Tibial nerve (tissue), 4 donors: ENCODE data around the gene C1QA. TPM values are rescaled to one million over a fixed set of nuclear protein-coding genes. Genes with fewer than 3 reads are reported as not detected.

ENCODE experiments used
- DNase-seq, 2 donors: peaks; one replicate each; pipeline ENCODE4 v3.0.0-alpha.2; 2019; ENCODE audit warnings: low spot score in 2 of 2
- H3K27ac ChIP-seq, 4 donors: fragments of 200-600 bp; sonication (generic) in 3 of 4; one replicate each; pipeline ENCODE4 v1.5.1; 2017 to 2019; ENCODE audit warnings: mild to moderate bottlenecking in 1 of 4
- H3K27me3 ChIP-seq, 2 donors: fragments of 200-600 bp; sonication (generic) in 1 of 2; one replicate each; pipeline versions ENCODE4 v1.5.1 to v1.6.0; 2017 to 2019
- H3K36me3 ChIP-seq, 3 donors: fragments of 200-600 bp; sonication (generic); one replicate each; pipeline ENCODE4 v1.5.1; 2018 to 2019
- H3K4me1 ChIP-seq, 4 donors: fragments of 200-600 bp; sonication (generic) in 3 of 4; one replicate each; pipeline ENCODE4 v1.5.1; 2017 to 2019
- H3K4me3 ChIP-seq, 4 donors: fragments of 200-600 bp; sonication (generic) in 3 of 4; one replicate each; pipeline ENCODE4 v1.5.1; 2017 to 2019; ENCODE audit warnings: mild to moderate bottlenecking in 1 of 4, moderate library complexity in 1 of 4
- H3K9me3 ChIP-seq, 4 donors: fragments of 200-600 bp; sonication (generic) in 3 of 4; one replicate each; pipeline ENCODE4 v1.5.1; 2017 to 2019
- EP300 ChIP-seq, 2 donors: sonication (generic); formaldehyde crosslinking; IDR thresholded peaks; one replicate each; pipeline ENCODE4 v1.6.1; 2017; ENCODE audit warnings: antibody characterized with exemption in 2 of 2, mild to moderate bottlenecking in 1 of 2
- POLR2A ChIP-seq, 2 donors: fragments of 450-650 bp; IDR thresholded peaks; one replicate each; pipeline ENCODE4 v1.6.1; 2017; ENCODE audit warnings: antibody characterized with exemption in 2 of 2, mild to moderate bottlenecking in 2 of 2, moderate library complexity in 2 of 2
- WGBS, 2 donors: methylation state at CpG; one replicate each; pipeline ENCODE4 v1.1.5; 2018; 5-methylcytosine and 5-hydroxymethylcytosine counted together
- total RNA-seq, 4 donors: library from RNA; depleted of rRNA; stranded (reverse); fragments of >200 nt; gene quantifications; one replicate each; pipeline ENCODE4 v1.1.0, GENCODE V29; 2016
- TF ChIP-seq, protein P1 (sequence below), 5 experiments: fragments of 200-600 bp in 3 of 5; fragments of 450-650 bp in 2 of 5; sonication (generic) in 3 of 5; IDR thresholded peaks; one replicate each; pipeline ENCODE4 v1.5.1; 2016 to 2019; ENCODE audit warnings: antibody characterized with exemption in 5 of 5, mild to moderate bottlenecking in 3 of 5, moderate library complexity in 2 of 5

Gene C1QA
- total RNA-seq, 4 donors from 2014 or later = 139 to 231 (median 182) TPM

DNA sequence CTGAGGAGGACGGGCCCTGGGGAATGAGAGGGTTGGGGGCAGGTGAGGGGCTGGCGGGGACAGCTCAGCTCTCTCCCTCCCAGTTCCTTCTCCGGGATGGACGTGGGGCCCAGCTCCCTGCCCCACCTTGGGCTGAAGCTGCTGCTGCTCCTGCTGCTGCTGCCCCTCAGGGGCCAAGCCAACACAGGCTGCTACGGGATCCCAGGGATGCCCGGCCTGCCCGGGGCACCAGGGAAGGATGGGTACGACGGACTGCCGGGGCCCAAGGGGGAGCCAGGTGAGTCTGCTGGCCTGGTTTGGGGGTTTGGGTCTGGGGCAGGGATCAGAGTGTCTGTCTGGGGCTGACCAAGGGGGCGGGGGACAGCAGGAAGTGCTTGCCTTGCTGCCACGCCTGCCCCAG is 7.5 kb downstream of the C1QA start:
- Histone ChIP-seq H3K4me3 (peak overlapping the region; percentile 3 to 47 (median 13)), H3K36me3 (no peaks in the 10 kb centered on the region)

DNA sequence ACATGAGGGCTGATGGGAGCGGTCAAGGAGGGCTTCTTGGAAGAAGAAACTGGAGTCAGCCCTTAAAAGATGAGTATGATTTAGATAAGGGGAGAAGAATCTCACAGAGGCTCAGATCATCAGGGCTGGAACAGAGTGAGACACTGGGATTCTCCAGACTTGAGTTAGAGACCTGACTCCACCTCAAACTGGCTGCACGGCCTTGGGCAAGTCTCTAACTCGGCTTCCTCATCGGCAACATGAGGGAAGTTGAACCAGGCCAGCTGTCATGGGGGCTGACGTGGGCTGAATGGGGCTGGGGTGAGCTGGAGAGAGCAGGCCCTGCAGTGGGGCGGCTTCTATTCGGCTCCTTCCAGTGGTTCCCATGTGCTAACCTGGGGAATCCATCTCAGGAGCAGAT is 9.5 kb downstream of the C1QA start:
- DNase-seq = no peak
- Histone ChIP-seq H3K9me3 (no peaks in the 10 kb centered on the region), H3K36me3 (no peaks in the 10 kb centered on the region), H3K27me3 (peaks cover 0 to 7% of the 10 kb centered on the region in 2 donors), H3K4me3 (peak overlapping the region in 1 of 4 donors; percentile 47), H3K27ac (no peak overlapping the region), H3K4me1 (peaks cover 0 to 7% (median 2%) of the 10 kb centered on the region in 4 donors)
- no peak for TF ChIP-seq EP300 (IDR thresholded peaks at IDR 0.05)
- TF ChIP-seq, protein P1, sequence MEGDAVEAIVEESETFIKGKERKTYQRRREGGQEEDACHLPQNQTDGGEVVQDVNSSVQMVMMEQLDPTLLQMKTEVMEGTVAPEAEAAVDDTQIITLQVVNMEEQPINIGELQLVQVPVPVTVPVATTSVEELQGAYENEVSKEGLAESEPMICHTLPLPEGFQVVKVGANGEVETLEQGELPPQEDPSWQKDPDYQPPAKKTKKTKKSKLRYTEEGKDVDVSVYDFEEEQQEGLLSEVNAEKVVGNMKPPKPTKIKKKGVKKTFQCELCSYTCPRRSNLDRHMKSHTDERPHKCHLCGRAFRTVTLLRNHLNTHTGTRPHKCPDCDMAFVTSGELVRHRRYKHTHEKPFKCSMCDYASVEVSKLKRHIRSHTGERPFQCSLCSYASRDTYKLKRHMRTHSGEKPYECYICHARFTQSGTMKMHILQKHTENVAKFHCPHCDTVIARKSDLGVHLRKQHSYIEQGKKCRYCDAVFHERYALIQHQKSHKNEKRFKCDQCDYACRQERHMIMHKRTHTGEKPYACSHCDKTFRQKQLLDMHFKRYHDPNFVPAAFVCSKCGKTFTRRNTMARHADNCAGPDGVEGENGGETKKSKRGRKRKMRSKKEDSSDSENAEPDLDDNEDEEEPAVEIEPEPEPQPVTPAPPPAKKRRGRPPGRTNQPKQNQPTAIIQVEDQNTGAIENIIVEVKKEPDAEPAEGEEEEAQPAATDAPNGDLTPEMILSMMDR (IDR thresholded peaks at IDR 0.05) = no peak
- no peak for TF ChIP-seq POLR2A (IDR thresholded peaks at IDR 0.05)
- WGBS, 2 donors = 63 to 74% methylated on average over 7 of the region's 7 CpGs

More for the DNA sequence above, 7.5 kb downstream of the C1QA start:
- DNase-seq = no peak
- 82 to 84% methylated on average over 6 to 11 of the region's 12 CpGs for WGBS, 2 donors
- Histone ChIP-seq H3K27me3 (peaks cover 0 to 13% of the 10 kb centered on the region in 2 donors), H3K9me3 (no peaks in the 10 kb centered on the region), H3K27ac (peak overlapping the region in 1 of 4 donors; percentile 4), H3K4me1 (peaks cover 0 to 7% (median 2%) of the 10 kb centered on the region in 4 donors)
- TF ChIP-seq EP300 (IDR thresholded peaks at IDR 0.05) (no peak), POLR2A (IDR thresholded peaks at IDR 0.05) (no peak)
- TF ChIP-seq, protein P1 (IDR thresholded peaks at IDR 0.05) = no peak

GRCh38 chr1:22646384-22646783 is 10.0 kb downstream of the C1QA start:
- no peak overlapping the region for H3K27ac ChIP-seq
- TF ChIP-seq POLR2A (IDR thresholded peaks at IDR 0.05) = no peak
- no peak for TF ChIP-seq EP300 (IDR thresholded peaks at IDR 0.05)
- TF ChIP-seq, protein P1 (IDR thresholded peaks at IDR 0.05) = no peak
- H3K27me3 ChIP-seq = peaks cover 0 to 4% of the 10 kb centered on the region in 2 donors
- H3K36me3 ChIP-seq = no peaks in the 10 kb centered on the region
- WGBS, 2 donors = 44 to 88% methylated on average over 1 of the region's 1 CpG
- H3K4me1 ChIP-seq = peaks cover 0 to 7% (median 2%) of the 10 kb centered on the region in 4 donors
- H3K4me3 ChIP-seq = peak overlapping the region in 1 of 4 donors; percentile 47
- no peak for DNase-seq
- H3K9me3 ChIP-seq = no peaks in the 10 kb centered on the region

DNA sequence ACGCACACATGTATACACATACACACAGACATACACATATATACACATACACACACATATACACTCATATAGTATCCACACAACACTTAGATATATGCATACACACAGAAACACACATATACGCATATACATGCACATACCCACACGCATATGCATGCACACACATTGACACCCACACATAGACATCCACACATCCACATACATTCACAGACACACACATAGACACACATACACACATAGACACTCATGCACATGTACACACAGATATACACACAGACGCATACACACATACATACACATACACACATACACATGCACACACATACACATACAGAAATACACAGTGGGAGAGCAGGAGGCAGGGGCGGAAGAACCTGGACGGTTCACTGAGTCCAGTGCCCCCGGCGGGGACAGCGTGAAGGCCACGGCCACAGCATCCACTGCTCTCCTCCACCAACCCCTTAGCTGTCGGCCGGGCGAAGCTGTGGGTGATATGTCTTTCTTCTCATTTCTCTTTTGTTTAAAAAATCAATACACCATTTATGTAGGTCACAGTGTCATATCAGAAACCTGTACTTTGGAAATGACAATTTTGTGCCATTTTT is 13.8 kb downstream of the C1QA start:
- no peak overlapping the region for H3K4me3 ChIP-seq
- H3K36me3 ChIP-seq = no peaks in the 10 kb centered on the region
- WGBS, 2 donors = 84 to 88% methylated on average over 13 of the region's 13 CpGs
- peaks cover 0 to under 1% of the 10 kb centered on the region in 2 donors for H3K27me3 ChIP-seq
- no peak for DNase-seq
- no peaks in the 10 kb centered on the region for H3K9me3 ChIP-seq
- H3K4me1 ChIP-seq = no peaks in the 10 kb centered on the region
- H3K27ac ChIP-seq = no peak overlapping the region
- TF ChIP-seq POLR2A (IDR thresholded peaks at IDR 0.05) (no peak), EP300 (IDR thresholded peaks at IDR 0.05) (no peak)
- TF ChIP-seq, protein P1 (IDR thresholded peaks at IDR 0.05) = no peak

GRCh38 chr1:22651941-22652856 is 15.8 kb downstream of the C1QA start:
- Histone ChIP-seq H3K4me1 (no peaks in the 10 kb centered on the region), H3K9me3 (no peaks in the 10 kb centered on the region), H3K4me3 (no peak overlapping the region), H3K27me3 (peaks cover 0 to 6% of the 10 kb centered on the region in 2 donors), H3K36me3 (no peaks in the 10 kb centered on the region), H3K27ac (no peak overlapping the region)
- no peak for DNase-seq
- 48 to 51% methylated on average over 15 of the region's 15 CpGs for WGBS, 2 donors
- TF ChIP-seq, protein P1 (IDR thresholded peaks at IDR 0.05) = no peak
- TF ChIP-seq EP300 (IDR thresholded peaks at IDR 0.05) (no peak), POLR2A (IDR thresholded peaks at IDR 0.05) (no peak)
